Activated T-cell treated with anti-CD3 and anti-CD28 coated beads, Interleukin-2, amount 50 U/mL, for 72 hours (primary cell): ENCODE measurements around the gene HSD11B1. TPM values are rescaled to one million over a fixed set of nuclear protein-coding genes. Genes with fewer than 3 reads are reported as not detected.

Experiments
- ATAC-seq, 2 donors: fragments of 150-1000 bp; cut with Tn5 transposase; replicated peaks in 1 of 2; 2 replicates each; pipeline ENCODE4 v1.10.0; 2021; ENCODE audit warnings: moderate library complexity in 2 of 2, mild to moderate bottlenecking in 1 of 2
- DNase-seq, 2 donors: peaks; one replicate each; pipeline ENCODE4 v3.0.0; 2021 to 2022; ENCODE audit warnings: mixed read lengths in 1 of 2
- H3K27ac Mint-ChIP-seq: one replicate; pipeline ENCODE4 v1.8.0; 2022; ENCODE audit warnings: mild to moderate bottlenecking, moderate library complexity, mixed read lengths
- H3K27me3 Mint-ChIP-seq: one replicate; pipeline ENCODE4 v1.8.0; 2022; ENCODE audit warnings: low read depth, mixed read lengths
- H3K36me3 Mint-ChIP-seq, 2 donors: one replicate each; pipeline ENCODE4 v1.8.0; 2022; ENCODE audit warnings: mixed read lengths in 2 of 2, mild to moderate bottlenecking in 1 of 2; ENCODE audit not compliant: insufficient read depth in 2 of 2
- H3K4me1 Mint-ChIP-seq: one replicate; pipeline ENCODE4 v1.8.0; 2022; ENCODE audit warnings: low read depth, mixed read lengths
- H3K4me3 Mint-ChIP-seq, 2 donors: one replicate each; pipeline ENCODE4 v1.8.0; 2022; ENCODE audit warnings: mild to moderate bottlenecking in 2 of 2, mixed read lengths in 2 of 2, moderate library complexity in 2 of 2
- H3K9me3 Mint-ChIP-seq, 2 donors: one replicate each; pipeline ENCODE4 v1.8.0; 2022; ENCODE audit warnings: mixed read lengths in 2 of 2
- total RNA-seq, 2 donors: library from RNA; stranded (reverse); gene quantifications; one replicate each; pipeline ENCODE4 v1.2.3, GENCODE V29; 2022

Gene HSD11B1
- total RNA-seq, 2 donors from 2014 or later = 2.1 to 3.1 TPM

DNA sequence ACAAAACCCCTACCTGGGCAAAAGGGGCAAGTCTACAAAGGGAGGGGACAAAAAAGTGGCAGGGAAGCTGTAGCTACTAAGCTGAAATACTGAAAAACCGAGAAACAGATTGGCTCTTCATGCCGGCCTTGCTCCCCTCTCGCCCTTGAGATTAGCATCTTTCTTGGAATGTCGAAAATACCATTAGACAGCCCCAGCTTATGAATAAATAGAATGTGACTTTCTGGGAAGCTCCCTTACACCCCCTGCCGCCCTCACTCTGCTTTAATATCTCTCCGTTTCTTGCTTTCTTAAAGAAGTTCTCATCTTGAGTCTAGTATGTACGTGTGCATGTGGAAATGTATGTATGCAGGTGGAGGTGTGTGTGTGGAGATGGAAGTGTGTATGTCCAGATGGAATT, 65.3 kb downstream of the HSD11B1 start:
- no peak for DNase-seq
- H3K4me1 Mint-ChIP-seq = peaks cover 46% of the 10 kb centered on the region
- H3K27me3 Mint-ChIP-seq = no peaks in the 10 kb centered on the region
- no peaks in the 10 kb centered on the region for H3K9me3 Mint-ChIP-seq
- H3K27ac Mint-ChIP-seq = no peak overlapping the region
- no peak overlapping the region for H3K4me3 Mint-ChIP-seq
- no peak for ATAC-seq
- H3K36me3 Mint-ChIP-seq = peaks cover 29 to 45% of the 10 kb centered on the region in 2 donors

DNA sequence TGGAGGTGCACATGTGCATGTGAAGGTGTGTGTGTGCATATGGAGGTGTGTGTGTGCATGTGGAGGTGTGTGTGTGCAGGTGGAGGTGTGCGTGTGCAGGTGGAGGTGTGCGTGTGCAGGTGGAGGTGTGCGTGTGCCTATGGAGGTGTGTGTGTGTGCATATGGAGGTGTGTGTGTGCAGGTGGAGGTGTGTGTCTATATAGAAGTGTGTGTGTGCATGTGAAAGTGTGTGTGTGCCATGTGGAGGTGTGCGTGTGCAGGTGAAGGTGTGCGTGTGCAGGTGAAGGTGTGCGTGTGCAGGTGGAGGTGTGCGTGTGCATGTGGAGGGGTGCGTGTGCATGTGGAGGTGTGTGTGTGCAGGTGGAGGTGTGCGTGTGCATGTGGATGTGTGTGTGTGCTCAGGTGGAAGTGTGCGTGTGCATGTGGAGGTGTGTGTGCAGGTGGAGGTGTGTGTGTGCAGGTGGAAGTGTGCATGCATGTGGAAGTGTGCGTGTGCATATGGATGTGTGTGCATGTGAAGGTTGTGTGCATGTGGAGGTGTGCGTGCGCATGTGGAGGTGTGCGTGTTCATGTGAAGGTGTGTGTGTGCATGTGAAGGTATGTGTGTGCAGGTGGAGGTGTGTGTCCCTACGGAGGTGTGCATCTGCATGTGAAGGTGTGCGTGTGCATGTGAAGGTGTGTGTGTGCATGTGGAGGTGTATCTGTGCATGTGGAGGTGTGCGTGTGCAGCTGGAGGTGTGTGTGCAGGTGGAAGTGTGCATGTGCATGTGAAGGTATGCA, 66.2 kb downstream of the HSD11B1 start:
- Mint-ChIP-seq H3K4me3 (no peak overlapping the region), H3K36me3 (peaks cover 32 to 50% of the 10 kb centered on the region in 2 donors), H3K27me3 (no peaks in the 10 kb centered on the region), H3K9me3 (no peaks in the 10 kb centered on the region), H3K27ac (no peak overlapping the region), H3K4me1 (peaks cover 43% of the 10 kb centered on the region)
- no peak for DNase-seq
- ATAC-seq = no peak

DNA sequence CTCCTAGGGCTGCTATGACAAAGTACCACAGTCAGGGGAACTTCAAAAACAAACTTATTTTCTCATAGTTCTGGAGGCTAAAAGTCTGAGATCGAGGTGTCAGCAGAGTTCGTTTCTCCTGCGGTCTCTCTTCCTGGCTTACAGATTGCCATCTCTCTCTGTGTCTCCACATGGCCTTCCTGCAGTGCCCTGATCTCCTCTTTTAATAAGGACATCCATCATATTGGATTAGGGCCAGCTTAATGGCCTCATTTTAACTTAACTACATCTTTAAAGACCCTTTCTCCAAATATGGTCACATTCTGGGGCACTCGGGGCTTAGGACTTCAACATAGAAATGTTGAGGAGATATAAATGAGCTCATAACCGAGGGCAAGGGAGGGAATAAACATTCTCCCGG, 67.5 kb downstream of the HSD11B1 start:
- no peaks in the 10 kb centered on the region for H3K27me3 Mint-ChIP-seq
- H3K36me3 Mint-ChIP-seq = peaks cover 25 to 47% of the 10 kb centered on the region in 2 donors
- no peaks in the 10 kb centered on the region for H3K9me3 Mint-ChIP-seq
- DNase-seq = no peak
- peak overlapping the region; percentile 69 for H3K27ac Mint-ChIP-seq
- no peak overlapping the region for H3K4me3 Mint-ChIP-seq
- H3K4me1 Mint-ChIP-seq = peaks cover 32% of the 10 kb centered on the region
- no peak for ATAC-seq

DNA sequence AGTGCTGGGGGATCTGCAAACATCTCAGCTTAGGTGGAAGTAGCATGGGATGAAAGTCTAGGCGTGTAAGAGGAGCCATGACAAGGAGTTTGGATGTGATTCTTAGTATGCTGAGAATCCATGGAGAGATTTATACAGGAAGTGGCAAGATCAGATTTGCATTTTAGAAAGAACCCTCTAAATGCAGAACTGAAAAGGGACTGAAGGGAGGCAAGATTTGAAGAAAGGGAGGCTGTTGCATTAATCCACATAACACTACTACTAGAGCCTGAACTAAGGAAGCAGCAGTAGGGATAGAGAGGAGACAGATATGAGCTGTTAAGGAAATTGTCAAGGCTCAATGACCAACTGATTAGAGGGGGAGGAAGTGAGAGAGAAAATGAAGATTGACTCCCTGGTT, 69.9 kb downstream of the HSD11B1 start:
- Mint-ChIP-seq H3K36me3 (peaks cover 19 to 52% of the 10 kb centered on the region in 2 donors), H3K27me3 (no peaks in the 10 kb centered on the region), H3K27ac (peak overlapping the region; percentile 41), H3K4me3 (no peak overlapping the region), H3K9me3 (no peaks in the 10 kb centered on the region), H3K4me1 (peaks cover 22% of the 10 kb centered on the region)
- DNase-seq (no peak), ATAC-seq (no peak)

DNA sequence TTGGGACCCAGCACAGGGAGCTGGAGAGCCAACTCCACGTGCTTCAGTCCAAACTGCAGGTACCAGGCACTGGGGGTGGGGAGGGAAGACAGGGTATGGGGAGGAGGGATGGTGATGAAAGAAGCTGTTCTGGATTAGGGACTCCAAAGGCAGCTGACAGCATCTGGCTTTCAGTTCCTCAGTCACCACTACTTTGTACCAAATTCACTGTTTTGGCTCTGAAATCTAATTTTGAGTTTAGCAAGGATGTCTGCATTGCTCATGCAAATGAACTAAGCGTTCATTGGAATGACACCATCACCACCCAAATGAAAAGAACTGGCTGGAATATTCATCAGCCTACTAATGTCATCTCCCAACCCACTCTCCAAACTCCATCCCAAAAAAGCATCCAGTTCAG, 71.0 kb downstream of the HSD11B1 start:
- Mint-ChIP-seq H3K4me3 (no peak overlapping the region), H3K27ac (no peak overlapping the region), H3K36me3 (peaks cover 21 to 52% of the 10 kb centered on the region in 2 donors), H3K9me3 (no peaks in the 10 kb centered on the region), H3K4me1 (peaks cover 22% of the 10 kb centered on the region), H3K27me3 (no peaks in the 10 kb centered on the region)
- no peak for DNase-seq
- no peak for ATAC-seq

DNA sequence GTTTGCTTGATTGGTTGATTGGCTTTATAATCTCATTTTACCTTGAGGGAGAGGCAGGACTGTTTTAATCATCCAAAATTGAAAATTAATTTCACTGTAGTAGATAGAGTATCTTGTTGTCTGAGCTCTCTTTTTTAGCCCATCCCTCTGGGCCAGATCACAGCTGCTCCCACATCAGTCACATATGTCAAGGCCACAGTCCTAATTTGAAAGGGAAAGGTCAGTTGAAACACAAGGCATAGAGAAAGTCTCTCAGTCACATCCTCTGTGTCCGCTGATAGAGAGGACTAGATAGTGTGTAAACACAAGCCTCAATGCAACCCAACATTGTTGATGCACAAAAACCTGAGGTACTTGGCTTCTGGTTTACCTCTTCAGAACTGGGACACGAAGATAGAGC, 72.9 kb downstream of the HSD11B1 start:
- peaks cover 21 to 57% of the 10 kb centered on the region in 2 donors for H3K36me3 Mint-ChIP-seq
- H3K27ac Mint-ChIP-seq = peak overlapping the region; percentile 22
- DNase-seq (no peak), ATAC-seq (no peak)
- H3K9me3 Mint-ChIP-seq = no peaks in the 10 kb centered on the region
- no peak overlapping the region for H3K4me3 Mint-ChIP-seq
- H3K27me3 Mint-ChIP-seq = no peaks in the 10 kb centered on the region
- peaks cover 29% of the 10 kb centered on the region for H3K4me1 Mint-ChIP-seq

DNA sequence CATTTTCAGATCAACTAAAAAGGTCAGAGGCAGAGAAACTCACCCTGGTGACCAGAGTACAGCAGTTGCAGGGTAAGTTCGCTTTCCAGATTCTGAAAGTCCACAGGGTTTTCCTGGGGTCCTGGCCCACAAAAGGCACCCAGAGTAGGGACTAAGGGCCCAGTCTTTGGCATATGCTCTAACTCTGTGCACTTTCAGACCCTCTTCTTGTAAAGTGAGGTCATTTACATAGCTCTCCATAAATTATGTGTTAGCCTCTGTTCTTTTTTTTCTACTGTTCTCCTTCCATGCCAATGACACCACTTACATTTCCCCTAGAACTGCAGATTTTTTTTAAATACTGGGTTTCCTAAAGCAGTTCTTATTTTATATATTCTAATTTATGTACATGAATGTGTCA, 73.5 kb downstream of the HSD11B1 start:
- no peaks in the 10 kb centered on the region for H3K27me3 Mint-ChIP-seq
- H3K4me3 Mint-ChIP-seq = no peak overlapping the region
- no peak for DNase-seq
- H3K36me3 Mint-ChIP-seq = peaks cover 19 to 52% of the 10 kb centered on the region in 2 donors
- H3K4me1 Mint-ChIP-seq = peaks cover 34% of the 10 kb centered on the region
- ATAC-seq = no peak
- H3K9me3 Mint-ChIP-seq = no peaks in the 10 kb centered on the region
- peak overlapping the region; percentile 58 for H3K27ac Mint-ChIP-seq

DNA sequence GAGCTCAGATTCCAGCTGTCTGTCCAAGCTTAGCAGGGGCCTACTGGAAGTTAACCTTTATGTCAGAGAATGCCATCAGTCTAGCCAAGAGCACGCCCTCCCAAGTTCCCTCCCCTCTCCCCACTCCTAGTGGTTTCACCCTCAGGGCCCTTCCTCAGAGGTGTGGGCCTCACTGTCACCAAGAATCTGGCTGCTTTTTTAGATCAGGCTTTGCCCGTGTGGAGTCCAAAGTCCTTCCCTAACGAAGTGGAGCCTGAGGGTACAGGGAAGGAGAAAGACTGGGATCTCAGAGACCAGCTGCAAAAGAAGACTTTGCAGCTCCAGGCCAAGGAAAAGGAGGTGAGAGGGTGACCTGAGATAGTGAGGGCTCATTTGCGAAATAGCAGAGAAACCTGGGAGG, 75.6 kb downstream of the HSD11B1 start:
- Mint-ChIP-seq H3K4me3 (no peak overlapping the region), H3K36me3 (peaks cover 12 to 31% of the 10 kb centered on the region in 2 donors), H3K27me3 (no peaks in the 10 kb centered on the region), H3K9me3 (peaks cover under 1 to 2% of the 10 kb centered on the region in 2 donors), H3K4me1 (peaks cover 41% of the 10 kb centered on the region), H3K27ac (peak overlapping the region; percentile 20)
- DNase-seq (no peak), ATAC-seq (no peak)

DNA sequence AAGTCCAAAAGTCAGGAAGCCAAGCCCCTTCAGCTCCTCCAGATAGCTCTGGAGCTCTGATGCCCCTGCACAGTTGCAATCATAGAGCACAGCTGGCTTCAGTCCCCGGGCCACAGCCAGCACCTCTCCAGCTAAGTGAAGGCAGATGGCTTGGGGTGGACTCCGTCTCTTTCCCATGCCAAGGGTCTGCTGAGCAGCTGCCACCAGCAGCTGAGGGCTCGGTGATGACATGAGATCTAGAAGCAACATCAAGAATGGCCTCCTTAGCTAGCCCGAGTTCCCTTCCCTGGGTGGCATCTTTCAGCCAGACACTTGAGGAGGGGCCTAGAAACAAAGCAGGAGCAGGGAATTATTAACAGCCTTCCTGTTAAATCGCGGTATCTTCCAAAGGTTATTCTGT, 78.7 kb downstream of the HSD11B1 start:
- Mint-ChIP-seq H3K4me3 (peak overlapping the region; percentile 82 to 92), H3K4me1 (peaks cover 38% of the 10 kb centered on the region), H3K27me3 (no peaks in the 10 kb centered on the region), H3K27ac (peak overlapping the region; percentile 93), H3K9me3 (peaks cover 2 to 3% of the 10 kb centered on the region in 2 donors), H3K36me3 (peaks cover 9 to 10% of the 10 kb centered on the region in 2 donors)
- ATAC-seq (no peak), DNase-seq (no peak)

Other genes with a start within 250 kb of the HSD11B1 start
- gene CAMK1G, start 121.1 kb upstream of the HSD11B1 start, total RNA-seq = under 1 TPM; 0.43 to 0.63 TPM
- 10 to 100 TPM in 1 of 2 donors, 1 to 10 TPM in 1; 5.9 to 26.0 TPM for gene LAMB3, start 52.4 kb upstream of the HSD11B1 start, total RNA-seq
- 10 to 100 TPM in 1 of 2 donors, 1 to 10 TPM in 1; 9.6 to 25.9 TPM for gene G0S2, start 29.4 kb upstream of the HSD11B1 start, total RNA-seq
- 100 to 1,000 TPM; 127 to 157 TPM for gene TRAF3IP3, start 51.2 kb downstream of the HSD11B1 start, total RNA-seq
- 1 to 10 TPM; 2.8 to 3.3 TPM for gene C1orf74, start 79.7 kb downstream of the HSD11B1 start, total RNA-seq
- gene IRF6, start 101.3 kb downstream of the HSD11B1 start, total RNA-seq = 1 to 10 TPM in 1 of 2 donors, under 1 TPM in 1; 0.49 to 2.3 TPM
- 10 to 100 TPM; 11.5 to 11.9 TPM for gene UTP25, start 123.1 kb downstream of the HSD11B1 start, total RNA-seq
- gene SYT14, start 233.4 kb downstream of the HSD11B1 start, total RNA-seq = not detected